Measurements from ENCODE around the gene ADAMTSL3.
A peak's percentile ranks its signal among the peaks of the same experiment; 100 is the strongest.

Gene ADAMTSL3

GRCh38 chr15:83656192-83656591, 2.3 kb downstream of the ADAMTSL3 start:
- DNase-seq, result no peak
- intact Hi-C loops (cut with DNase I), result no loop called here

DNA sequence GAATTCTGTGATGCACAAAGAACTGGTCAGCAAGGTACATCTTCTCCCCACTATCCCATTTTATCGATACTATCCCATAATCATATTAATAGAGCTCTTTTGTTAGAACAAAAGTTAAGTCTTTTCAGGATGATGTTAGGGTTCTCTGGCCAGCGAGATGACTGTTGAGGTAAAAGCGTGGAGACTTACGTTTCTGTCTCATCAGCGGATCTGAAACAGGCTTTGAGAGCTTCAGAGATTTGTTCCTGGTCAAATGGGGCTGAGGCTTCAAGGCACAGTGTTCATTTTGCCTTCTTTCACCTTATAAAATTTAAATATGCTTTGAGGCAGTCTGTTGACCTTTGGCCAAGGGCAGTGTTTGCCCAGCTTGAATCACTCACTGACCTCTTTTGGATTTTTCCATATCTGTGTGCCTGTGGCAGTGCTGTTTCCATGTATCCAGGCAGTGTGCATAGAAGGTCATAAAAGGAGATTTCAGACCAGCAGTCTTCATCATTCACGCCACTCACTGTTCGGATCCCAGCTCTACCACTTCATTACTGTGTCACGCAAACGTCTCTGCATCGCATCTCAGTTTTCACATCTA, 3.1 kb downstream of the ADAMTSL3 start:
- intact Hi-C loops (cut with DNase I), result no loop called here
- DNase-seq, result no peak

DNA sequence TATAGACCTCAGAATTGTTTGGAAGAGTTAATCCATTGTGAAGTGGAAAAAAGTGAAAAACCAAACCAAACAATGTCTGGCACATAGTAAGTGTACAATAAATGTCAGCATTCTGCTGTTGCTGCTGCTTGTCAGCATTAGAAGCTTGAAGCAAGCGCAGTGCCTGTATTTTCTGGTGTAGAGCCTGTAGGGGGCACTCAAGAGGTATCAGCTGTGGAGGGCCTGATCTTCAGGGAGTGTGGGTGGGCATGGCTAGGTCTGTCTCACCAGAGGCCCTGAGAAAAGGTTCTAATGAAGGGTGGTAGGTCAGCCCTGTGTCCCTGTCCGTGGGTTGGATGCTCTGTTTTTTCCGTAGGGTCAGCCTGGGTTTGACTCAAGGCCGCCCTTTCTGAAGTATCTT, 3.6 kb downstream of the ADAMTSL3 start:
- DNase-seq, result peak in 1 of 10 donors; percentile 38
- intact Hi-C loops (cut with DNase I), result no loop called here

GRCh38 chr15:83658430-83659416, 4.8 kb downstream of the ADAMTSL3 start:
- intact Hi-C loops (cut with DNase I), result no loop called here
- DNase-seq, result no peak

- intact Hi-C loops (cut with DNase I), result no loop called here
- DNase-seq, result no peak
Observed at GRCh38 chr15:83659417-83659812, 5.5 kb downstream of the ADAMTSL3 start.

DNA sequence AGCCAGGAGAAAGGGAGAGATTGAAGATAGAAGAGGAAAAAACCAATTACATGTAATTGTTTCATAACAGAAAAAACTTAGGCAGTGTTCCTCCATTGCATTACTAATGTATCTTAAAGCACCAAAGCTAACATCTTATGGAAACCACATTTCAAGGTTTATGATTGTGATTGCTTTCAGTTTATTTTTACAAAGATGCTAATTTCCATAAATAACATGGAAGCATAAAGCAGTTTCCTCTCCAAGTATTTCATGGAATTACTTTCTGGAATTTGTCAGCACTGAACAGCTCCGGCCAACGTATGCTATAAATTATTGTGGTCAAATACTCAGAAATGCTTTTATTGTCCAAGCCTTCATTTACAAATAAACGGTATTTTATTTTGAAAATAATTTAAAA, 11.6 kb downstream of the ADAMTSL3 start:
- no peak for DNase-seq
- intact Hi-C loops (cut with DNase I), result no loop called here

DNA sequence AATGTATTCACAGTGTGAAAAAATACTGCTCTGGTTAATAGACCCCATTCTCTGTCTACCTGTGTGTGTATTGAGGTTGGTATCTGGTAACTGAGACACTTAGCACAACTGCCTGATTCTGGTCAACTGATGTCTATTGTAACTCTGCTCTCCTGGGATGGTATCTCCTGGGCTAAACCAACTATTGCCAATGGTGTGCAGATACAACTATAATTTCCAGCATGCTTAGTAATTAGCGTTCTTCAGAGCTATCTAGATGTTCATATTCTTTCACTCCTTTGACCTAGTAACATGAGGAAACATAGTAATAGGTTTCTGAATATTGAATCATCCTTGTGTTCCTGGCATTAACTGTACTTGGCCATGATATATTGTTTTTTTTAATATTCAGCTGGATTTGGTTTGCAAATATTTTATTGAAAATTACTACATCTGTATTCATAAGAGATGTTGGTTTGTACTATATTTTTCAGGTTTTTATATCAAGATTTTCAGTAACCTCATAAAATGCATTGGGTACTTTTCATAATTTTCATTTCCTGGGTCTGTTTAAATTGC, 16.8 kb downstream of the ADAMTSL3 start:
- DNase-seq, result no peak
- intact Hi-C loops (cut with DNase I), result no loop called here

- intact Hi-C loops (cut with DNase I), result no loop called here
- no peak for DNase-seq
Observed at GRCh38 chr15:83671603-83672002, 17.7 kb downstream of the ADAMTSL3 start.

- no peak for DNase-seq
Observed at GRCh38 chr15:83673385-83673784, 19.5 kb downstream of the ADAMTSL3 start.

GRCh38 chr15:83682476-83683088, 28.7 kb downstream of the ADAMTSL3 start:
- intact Hi-C loops (cut with DNase I), result no loop called here
- DNase-seq, result no peak

More at GRCh38 chr15:83673385-83673784, 19.5 kb downstream of the ADAMTSL3 start:
- intact Hi-C loops (cut with DNase I), result no loop called here

DNA sequence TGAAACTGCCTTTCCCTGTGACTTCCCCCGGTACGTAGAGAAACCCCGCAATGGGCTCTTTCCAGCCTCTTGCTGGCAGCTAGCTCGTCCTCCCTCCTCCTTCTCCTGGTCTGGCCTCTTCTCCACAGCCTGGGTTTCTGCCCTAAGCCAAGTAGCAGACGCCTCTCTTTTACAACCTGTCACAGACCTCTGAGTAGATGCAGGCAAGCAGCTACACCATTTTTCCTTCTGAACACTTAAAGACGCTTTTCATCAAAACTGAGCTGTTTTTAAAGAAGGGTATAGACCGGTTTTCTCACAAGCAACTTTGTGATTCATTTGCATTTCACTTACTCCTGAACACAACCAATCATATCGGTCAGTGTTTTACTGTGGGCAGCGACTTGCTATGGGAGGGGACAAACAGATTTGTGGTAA, 32.0 kb downstream of the ADAMTSL3 start:
- intact Hi-C loops (cut with DNase I), result no loop called here
- DNase-seq, result no peak

DNA sequence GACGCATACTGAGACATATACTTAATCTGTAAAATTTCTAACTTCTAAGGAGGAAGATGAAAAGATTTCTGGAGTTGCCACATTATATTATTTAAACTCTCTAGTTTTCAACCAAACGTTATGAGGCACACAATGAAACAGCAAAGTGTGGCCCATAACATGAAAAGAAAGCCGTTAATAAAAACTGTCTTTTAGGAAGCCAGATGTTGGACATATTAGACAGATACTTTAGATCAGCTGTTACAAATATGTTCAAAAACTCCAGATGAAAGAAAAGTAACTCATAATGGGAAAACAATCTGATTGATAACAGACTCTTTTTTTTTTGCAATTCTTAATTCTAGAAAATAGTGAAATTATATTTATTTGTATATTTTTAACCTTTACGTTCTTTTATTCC, 34.3 kb downstream of the ADAMTSL3 start:
- intact Hi-C loops (cut with DNase I), result no loop called here
- no peak for DNase-seq

GRCh38 chr15:83690676-83691075, 36.8 kb downstream of the ADAMTSL3 start:
- DNase-seq, result no peak
- intact Hi-C loops (cut with DNase I), result no loop called here

DNA sequence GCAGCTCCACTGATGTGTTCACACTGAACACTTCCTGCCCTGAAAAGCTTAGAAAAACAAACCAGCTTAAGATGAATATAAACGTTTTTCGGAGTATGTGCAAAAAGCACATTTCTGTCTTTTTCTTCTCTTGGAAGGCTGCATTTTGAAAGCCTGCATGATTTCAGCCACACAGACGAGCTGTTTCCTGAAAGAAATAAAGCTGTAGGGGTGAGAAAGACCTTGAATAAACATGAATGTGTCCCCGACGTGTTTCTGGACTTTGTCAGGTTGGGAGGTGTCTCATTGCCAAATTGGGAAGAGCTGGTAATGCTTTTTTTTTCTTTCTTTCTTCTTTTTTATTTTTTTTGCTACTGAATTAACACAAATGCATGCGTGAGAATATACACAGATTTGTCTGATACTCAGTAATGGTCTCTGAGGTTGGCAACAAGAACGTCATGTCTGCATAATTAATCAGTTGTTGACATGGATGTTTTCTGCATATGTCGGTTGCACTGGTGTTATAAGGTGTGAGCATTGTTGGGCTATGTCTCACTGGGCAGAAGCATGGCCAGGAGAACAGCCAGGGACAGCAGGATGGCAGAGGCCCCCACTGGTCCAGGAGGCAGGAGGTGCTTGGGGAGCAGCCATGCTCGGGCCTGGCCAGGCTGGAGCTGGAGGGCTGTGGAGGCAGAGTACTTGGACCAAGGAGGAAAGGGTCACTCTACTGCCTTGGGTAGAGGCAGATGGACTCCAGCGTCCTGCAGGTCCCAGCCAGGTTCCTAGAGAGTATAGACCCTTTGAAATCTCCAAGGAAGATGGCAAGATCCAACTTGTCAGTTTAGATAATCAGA, 39.0 kb downstream of the ADAMTSL3 start:
- intact Hi-C loops (cut with DNase I), result no loop called here
- no peak for DNase-seq

DNA sequence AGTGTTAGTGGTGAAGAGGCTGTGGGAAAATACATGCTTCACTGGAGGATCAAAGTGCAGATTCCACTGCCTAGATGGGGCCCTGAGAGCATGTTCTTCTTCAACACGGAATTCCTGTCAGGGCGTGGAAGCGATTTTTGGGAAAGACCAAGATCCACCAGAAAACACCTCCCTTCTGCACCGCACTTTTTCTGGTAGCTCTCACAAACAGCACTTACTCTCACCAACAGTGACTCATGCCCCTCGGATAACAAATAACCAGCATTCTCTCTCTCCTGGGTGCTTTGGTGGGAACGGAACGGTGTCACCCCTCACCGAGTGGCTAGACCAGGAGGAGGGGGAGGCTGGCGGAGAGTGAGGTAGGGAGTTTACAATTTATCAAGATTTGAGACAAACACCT, 40.1 kb downstream of the ADAMTSL3 start:
- DNase-seq, result no peak
- intact Hi-C loops (cut with DNase I), result no loop called here

DNA sequence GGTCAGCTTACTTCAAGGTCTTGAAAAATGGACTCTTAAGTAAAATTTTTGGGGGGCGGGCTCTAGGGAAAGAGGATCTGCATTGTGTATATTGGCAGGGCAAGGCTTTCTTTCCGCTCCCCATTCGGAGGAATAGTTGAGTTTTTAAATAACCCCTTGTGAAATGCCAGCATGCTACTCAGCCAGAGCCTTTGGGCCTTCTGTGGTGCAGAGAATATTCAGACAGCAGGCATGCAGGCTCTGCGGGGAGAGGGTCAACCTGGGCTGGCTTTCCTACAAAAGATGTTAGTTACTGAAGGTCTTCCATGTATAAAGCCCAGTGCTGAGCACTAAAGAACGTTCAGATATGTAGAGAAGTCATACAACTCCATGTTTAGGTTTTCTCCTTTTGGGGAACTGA, 40.6 kb downstream of the ADAMTSL3 start:
- intact Hi-C loops (cut with DNase I), result no loop called here
- no peak for DNase-seq

DNA sequence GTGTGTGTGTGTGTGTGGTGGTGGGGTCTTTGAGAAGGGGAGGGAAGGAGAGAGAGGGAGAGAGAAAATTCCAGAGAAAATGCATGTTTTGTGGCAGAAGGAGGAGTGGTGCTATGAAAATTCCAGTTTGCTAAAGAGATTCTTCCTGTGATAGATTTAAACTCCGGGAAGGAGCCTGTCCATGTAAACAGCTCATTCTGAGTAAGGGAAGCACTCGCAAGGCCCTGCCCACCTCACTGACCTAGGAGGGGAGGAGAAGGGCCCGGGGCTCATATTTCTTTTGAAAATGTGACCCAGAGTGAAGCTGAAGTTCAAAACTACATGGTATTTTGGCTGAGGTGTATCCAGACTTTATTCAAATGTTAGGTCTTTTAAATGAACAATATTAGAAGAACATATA, 41.3 kb downstream of the ADAMTSL3 start:
- intact Hi-C loops (cut with DNase I), result no loop called here
- DNase-seq, result no peak

GRCh38 chr15:83695901-83696425, 42.0 kb downstream of the ADAMTSL3 start:
- no peak for DNase-seq
- intact Hi-C loops (cut with DNase I), result no loop called here

DNA sequence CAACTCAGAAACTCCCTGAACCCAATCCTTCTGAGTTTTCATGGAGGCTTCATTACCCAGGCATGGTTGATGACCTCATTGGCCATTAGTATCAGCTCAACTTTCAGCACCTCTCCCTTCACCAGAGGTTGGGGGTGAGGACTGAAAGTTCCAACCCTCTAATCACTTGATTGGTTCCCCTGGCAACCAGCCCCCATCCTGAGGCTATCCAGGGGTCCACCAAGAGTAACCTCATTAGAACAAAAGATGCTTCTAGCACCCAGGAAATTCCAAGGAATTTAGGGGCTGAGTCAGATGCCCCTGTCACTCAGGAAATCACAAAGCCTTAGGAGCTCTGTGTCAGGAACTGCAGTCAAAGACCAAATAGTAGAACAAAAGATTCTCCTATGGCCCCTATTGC, 43.8 kb downstream of the ADAMTSL3 start:
- intact Hi-C loops (cut with DNase I), result no loop called here

GRCh38 chr15:83698294-83698693, 44.4 kb downstream of the ADAMTSL3 start:
- DNase-seq, result no peak
- intact Hi-C loops (cut with DNase I), result no loop called here

More for the DNA sequence above, 43.8 kb downstream of the ADAMTSL3 start:
- no peak for DNase-seq

Data from posterior cingulate gyrus (tissue), 11 donors.